Activated CD4-positive, alpha-beta memory T cell treated with anti-CD3 and anti-CD28 coated beads, Interleukin-2, amount 10 ng/mL, durations not matched to agents 7 days and 5 days (primary cell): Measurements from ENCODE around the gene RREB1. TPM values are rescaled to one million over a fixed set of nuclear protein-coding genes. Genes with fewer than 3 reads are reported as not detected.
A peak's percentile ranks its signal among the peaks of the same experiment; 100 is the strongest.
"Not testable (repeated sequence)": the region's sequence is repeated elsewhere in the genome, so short reads cannot be mapped to it uniquely, and the experiment has no call there.

Experiments used
- CTCF ChIA-PET: fragments of 350-600 bp; sonication (Branson Sonifier 250); formaldehyde crosslinking; loops from one replicate; lab custom pipeline; 2021; ENCODE audit warnings: antibody characterized with exemption, inconsistent platforms; lab: Charles Lee
- POLR2A ChIA-PET: fragments of 350-600 bp; sonication (Branson Sonifier 250); formaldehyde crosslinking; loops from one replicate; lab custom pipeline; 2021; ENCODE audit warnings: antibody characterized with exemption; lab: Charles Lee
- DNase-seq: peaks from one replicate; pipeline ENCODE4 v3.0.0-alpha.2; 2020
- H3K27ac Mint-ChIP-seq: one replicate; pipeline ENCODE4 v1.8.0; 2021; ENCODE audit warnings: mild to moderate bottlenecking, mixed read lengths
- H3K27me3 Mint-ChIP-seq: one replicate; pipeline ENCODE4 v1.8.0; 2021; ENCODE audit warnings: mixed read lengths
- H3K36me3 Mint-ChIP-seq: one replicate; pipeline ENCODE4 v1.8.0; 2021; ENCODE audit warnings: low read depth, mixed read lengths
- H3K4me1 Mint-ChIP-seq: one replicate; pipeline ENCODE4 v1.8.0; 2021; ENCODE audit warnings: mixed read lengths
- H3K4me3 Mint-ChIP-seq: one replicate; pipeline ENCODE4 v1.8.0; 2021; ENCODE audit warnings: mild to moderate bottlenecking, mixed read lengths
- H3K9me3 Mint-ChIP-seq: one replicate; pipeline ENCODE4 v1.8.0; 2021; ENCODE audit warnings: mixed read lengths
- total RNA-seq, 2 experiments: library from RNA; stranded (reverse); gene quantifications; one replicate each; pipeline ENCODE4 v1.2.3, GENCODE V29; 2021

The RREB1 gene
- total RNA-seq, 2 experiments from 2014 or later = 26.5 to 27.9 TPM

- no peaks in the 10 kb centered on the region for H3K36me3 Mint-ChIP-seq
- peaks cover 2% of the 10 kb centered on the region for H3K9me3 Mint-ChIP-seq
- no peaks in the 10 kb centered on the region for H3K4me1 Mint-ChIP-seq
- H3K27ac Mint-ChIP-seq = no peak overlapping the region
- no peak overlapping the region for H3K4me3 Mint-ChIP-seq
- POLR2A ChIA-PET = interaction anchor here (1.0 kb wide), 1 partner anchor 8 kb away, joined by 3 read pairs; no protein-coding TSS in a partner anchor
- DNase-seq = no peak
- CTCF ChIA-PET = no interaction called here
- no peaks in the 10 kb centered on the region for H3K27me3 Mint-ChIP-seq
These were observed 159.8 kb downstream of the RREB1 start for GRCh38 chr6:7267466-7268091.

- no peak overlapping the region for H3K4me3 Mint-ChIP-seq
- DNase-seq = no peak
- POLR2A ChIA-PET = no interaction called here
- H3K9me3 Mint-ChIP-seq = peaks cover 2% of the 10 kb centered on the region
- H3K36me3 Mint-ChIP-seq = no peaks in the 10 kb centered on the region
- no peak overlapping the region for H3K27ac Mint-ChIP-seq
- H3K27me3 Mint-ChIP-seq = no peaks in the 10 kb centered on the region
- CTCF ChIA-PET = no interaction called here
- H3K4me1 Mint-ChIP-seq = no peaks in the 10 kb centered on the region
These were observed 160.6 kb downstream of the RREB1 start for GRCh38 chr6:7268362-7268761.

DNA sequence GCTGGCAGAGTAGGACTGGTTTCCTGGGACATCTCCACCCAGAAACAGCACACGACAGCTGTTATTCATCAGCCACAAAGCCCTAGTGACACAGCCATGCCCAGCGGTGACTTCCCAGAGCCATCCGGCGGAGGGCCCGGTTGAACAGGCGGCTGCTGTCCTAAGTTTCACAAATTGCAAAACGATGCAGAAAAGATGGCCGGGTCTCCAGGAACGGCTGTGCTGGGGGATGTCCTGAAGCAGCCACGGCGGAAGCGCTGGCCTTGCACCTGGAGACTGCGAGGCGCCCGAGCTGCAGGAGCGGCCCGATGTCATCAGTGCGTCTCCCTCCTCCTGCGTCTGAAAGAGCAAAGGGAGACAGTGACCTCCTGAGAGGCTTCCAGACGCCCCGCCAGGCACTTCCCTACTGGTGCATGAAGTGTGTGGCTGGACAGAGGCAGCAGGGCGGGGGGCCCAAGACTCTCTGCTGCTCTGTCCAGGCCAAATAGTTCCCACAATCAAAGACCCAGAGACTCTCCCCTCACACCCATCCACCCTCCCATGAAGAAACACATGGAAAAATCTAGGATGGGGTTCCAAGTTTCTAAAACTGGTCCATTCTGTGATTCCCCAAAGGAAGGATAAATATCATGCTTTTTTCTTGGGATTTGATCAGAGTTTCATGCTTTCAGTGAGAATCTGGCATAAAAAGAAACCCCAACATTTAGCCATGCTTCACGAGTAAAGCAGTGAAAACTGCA is 161.2 kb downstream of the RREB1 start:
- Mint-ChIP-seq H3K36me3 (no peaks in the 10 kb centered on the region), H3K27me3 (no peaks in the 10 kb centered on the region), H3K4me3 (no peak overlapping the region), H3K4me1 (no peaks in the 10 kb centered on the region), H3K27ac (no peak overlapping the region), H3K9me3 (peaks cover 2% of the 10 kb centered on the region)
- DNase-seq = no peak
- ChIA-PET CTCF (no interaction called here), POLR2A (no interaction called here)

- Mint-ChIP-seq H3K27ac (no peak overlapping the region), H3K36me3 (no peaks in the 10 kb centered on the region), H3K27me3 (no peaks in the 10 kb centered on the region), H3K9me3 (peaks cover 2% of the 10 kb centered on the region), H3K4me3 (no peak overlapping the region), H3K4me1 (no peaks in the 10 kb centered on the region)
- ChIA-PET POLR2A (no interaction called here), CTCF (no interaction called here)
- peak; percentile 9 for DNase-seq
These were observed 162.1 kb downstream of the RREB1 start for GRCh38 chr6:7269816-7270215.

DNA sequence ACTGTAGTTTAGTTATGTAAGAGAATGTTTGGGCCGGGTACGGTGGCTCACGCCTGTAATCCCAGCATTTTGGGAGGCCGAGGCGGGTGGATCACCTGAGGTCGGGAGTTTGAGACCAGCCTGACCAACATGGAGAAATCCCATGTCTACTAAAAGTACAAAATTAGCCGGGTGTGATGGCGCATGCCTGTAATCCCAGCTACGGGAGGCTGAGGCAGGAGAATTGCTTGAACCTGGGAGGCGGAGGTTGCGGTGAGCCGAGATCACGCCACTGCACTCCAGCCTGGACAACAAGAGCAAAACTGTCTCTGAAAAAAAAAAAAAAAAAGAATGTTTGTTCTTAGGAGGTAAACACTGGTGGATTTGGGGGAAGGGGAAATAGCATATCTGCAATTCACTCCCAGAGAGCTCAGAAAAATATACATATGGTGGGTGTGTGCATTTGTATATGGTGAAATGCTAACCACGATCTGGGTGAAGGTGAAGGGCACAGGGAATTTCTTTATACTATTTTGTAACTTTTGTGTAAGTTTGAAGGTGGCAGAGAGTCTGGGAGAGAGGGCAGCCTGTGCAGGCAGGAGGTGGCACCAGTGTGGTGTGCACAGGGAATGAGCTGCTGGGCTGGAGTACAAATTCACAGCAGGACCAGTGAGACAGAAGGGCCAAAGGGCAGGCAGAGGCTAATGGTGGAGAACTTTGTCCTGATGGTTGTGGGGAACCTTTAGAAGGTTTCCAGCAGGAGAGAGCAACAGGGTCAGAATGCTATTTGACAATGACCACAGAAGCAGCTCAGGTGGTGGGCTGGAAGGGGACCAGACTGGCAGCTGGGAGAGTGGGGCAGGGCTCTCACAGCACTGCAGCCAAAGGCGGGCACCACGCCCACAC is 162.8 kb downstream of the RREB1 start:
- no peak for DNase-seq
- CTCF ChIA-PET = no interaction called here
- no peak overlapping the region for H3K27ac Mint-ChIP-seq
- POLR2A ChIA-PET = no interaction called here
- no peaks in the 10 kb centered on the region for H3K36me3 Mint-ChIP-seq
- H3K4me3 Mint-ChIP-seq = no peak overlapping the region
- H3K9me3 Mint-ChIP-seq = peaks cover 2% of the 10 kb centered on the region
- no peaks in the 10 kb centered on the region for H3K4me1 Mint-ChIP-seq
- H3K27me3 Mint-ChIP-seq = no peaks in the 10 kb centered on the region

DNA sequence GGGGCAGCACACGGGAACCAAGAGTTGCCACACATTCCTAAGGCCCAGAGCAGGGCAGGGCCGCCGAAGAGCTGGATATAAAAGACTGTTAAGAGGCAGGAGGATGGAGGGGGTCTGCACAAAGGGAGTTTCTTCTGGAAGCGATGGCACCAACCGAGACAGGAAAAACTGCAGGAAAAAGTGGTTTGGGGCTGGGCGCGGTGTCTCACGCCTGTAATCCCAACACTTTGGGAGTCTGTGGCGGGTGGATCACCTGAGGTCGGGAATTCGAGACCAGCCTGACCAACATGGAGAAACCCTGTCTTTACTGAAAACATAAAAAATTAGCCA is 163.4 kb downstream of the RREB1 start:
- CTCF ChIA-PET = no interaction called here
- H3K4me3 Mint-ChIP-seq = no peak overlapping the region

GRCh38 chr6:7273709-7274108 is 165.9 kb downstream of the RREB1 start:
- Mint-ChIP-seq H3K27me3 (no peaks in the 10 kb centered on the region), H3K9me3 (no peaks in the 10 kb centered on the region), H3K4me3 (no peak overlapping the region), H3K4me1 (peaks cover 3% of the 10 kb centered on the region), H3K27ac (no peak overlapping the region), H3K36me3 (no peaks in the 10 kb centered on the region)
- CTCF ChIA-PET = interaction anchor here (4.8 kb wide), 1 partner anchor 341 kb away, joined by 59 read pairs; no protein-coding TSS in a partner anchor
- peak; percentile 14 for DNase-seq
- POLR2A ChIA-PET = no interaction called here

More for the DNA sequence above, 163.4 kb downstream of the RREB1 start:
- peaks cover 3% of the 10 kb centered on the region for H3K4me1 Mint-ChIP-seq
- no peak overlapping the region for H3K27ac Mint-ChIP-seq
- H3K27me3 Mint-ChIP-seq = no peaks in the 10 kb centered on the region
- POLR2A ChIA-PET = no interaction called here
- DNase-seq = peak; percentile 5
- peaks cover 2% of the 10 kb centered on the region for H3K9me3 Mint-ChIP-seq
- H3K36me3 Mint-ChIP-seq = no peaks in the 10 kb centered on the region

GRCh38 chr6:7274525-7274924 is 166.8 kb downstream of the RREB1 start:
- H3K9me3 Mint-ChIP-seq, H3K27ac Mint-ChIP-seq, H3K36me3 Mint-ChIP-seq, H3K4me3 Mint-ChIP-seq, H3K27me3 Mint-ChIP-seq, H3K4me1 Mint-ChIP-seq: not testable (repeated sequence)
- CTCF ChIA-PET = interaction anchor here (0.8 to 4.8 kb wide), 12 partner anchors 9 to 550 kb away, joined by 3 to 59 read pairs (median 4); partner anchors contain the start of genes CAGE1, RIOK1 and SNRNP48
- POLR2A ChIA-PET = interaction anchor here (1.3 kb wide), 1 partner anchor 11 kb away, joined by 4 read pairs; no protein-coding TSS in a partner anchor
- DNase-seq = peak; percentile 11

DNA sequence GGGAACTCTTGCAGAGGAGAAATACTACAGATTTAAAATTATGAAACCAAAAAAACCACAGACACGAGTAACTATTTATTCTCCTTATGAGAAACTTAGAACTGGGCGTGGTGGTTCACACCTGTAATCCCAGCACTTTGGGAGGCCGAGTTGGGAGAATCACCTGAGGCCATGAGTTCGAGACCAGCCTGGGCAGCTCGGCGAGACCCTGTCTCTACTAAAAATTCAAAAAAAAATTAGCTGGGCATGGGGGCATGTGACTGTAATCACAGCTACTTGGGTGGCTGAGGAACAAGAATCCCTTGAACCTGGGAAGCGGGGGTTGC is 168.4 kb downstream of the RREB1 start:
- no peak overlapping the region for H3K27ac Mint-ChIP-seq
- H3K9me3 Mint-ChIP-seq = no peaks in the 10 kb centered on the region
- peaks cover 3% of the 10 kb centered on the region for H3K4me1 Mint-ChIP-seq
- ChIA-PET POLR2A (interaction anchor here (1.0 to 2.1 kb wide), 4 partner anchors 10 to 339 kb away, joined by 3 to 6 read pairs (median 4); no protein-coding TSS in a partner anchor), CTCF (interaction anchor here (0.5 to 4.8 kb wide), 16 partner anchors 10 to 612 kb away, joined by 3 to 59 read pairs (median 4); partner anchors contain the start of genes CAGE1, RIOK1 and SNRNP48)
- H3K36me3 Mint-ChIP-seq = peaks cover 5% of the 10 kb centered on the region
- peak; percentile 5 for DNase-seq
- H3K4me3 Mint-ChIP-seq = no peak overlapping the region
- no peaks in the 10 kb centered on the region for H3K27me3 Mint-ChIP-seq

- ChIA-PET CTCF (no interaction called here), POLR2A (interaction anchor here (0.7 to 1.6 kb wide), 4 partner anchors 18 to 308 kb away, joined by 3 to 4 read pairs (median 4); partner anchors contain the start of genes CAGE1, RIOK1, SNRNP48 and SSR1)
- Mint-ChIP-seq H3K9me3 (no peaks in the 10 kb centered on the region), H3K36me3 (peaks cover 33% of the 10 kb centered on the region), H3K27ac (peak overlapping the region; percentile 10), H3K4me3 (no peak overlapping the region), H3K4me1 (peaks cover 15% of the 10 kb centered on the region), H3K27me3 (no peaks in the 10 kb centered on the region)
- DNase-seq = no peak
These were observed 174.5 kb downstream of the RREB1 start for GRCh38 chr6:7282097-7282906.

- no peaks in the 10 kb centered on the region for H3K27me3 Mint-ChIP-seq
- no peaks in the 10 kb centered on the region for H3K9me3 Mint-ChIP-seq
- H3K36me3 Mint-ChIP-seq = peaks cover 46% of the 10 kb centered on the region
- H3K4me1 Mint-ChIP-seq = peaks cover 15% of the 10 kb centered on the region
- ChIA-PET CTCF (interaction anchor here (0.6 to 2.0 kb wide), 2 partner anchors 8 to 17 kb away, joined by 3 to 8 read pairs; no protein-coding TSS in a partner anchor), POLR2A (interaction anchor here (1.5 to 1.6 kb wide), 2 partner anchors 16 to 112 kb away, joined by 3 to 4 read pairs; no protein-coding TSS in a partner anchor)
- no peak overlapping the region for H3K4me3 Mint-ChIP-seq
- no peak for DNase-seq
- H3K27ac Mint-ChIP-seq = no peak overlapping the region
These were observed 175.9 kb downstream of the RREB1 start for GRCh38 chr6:7283676-7284075.

DNA sequence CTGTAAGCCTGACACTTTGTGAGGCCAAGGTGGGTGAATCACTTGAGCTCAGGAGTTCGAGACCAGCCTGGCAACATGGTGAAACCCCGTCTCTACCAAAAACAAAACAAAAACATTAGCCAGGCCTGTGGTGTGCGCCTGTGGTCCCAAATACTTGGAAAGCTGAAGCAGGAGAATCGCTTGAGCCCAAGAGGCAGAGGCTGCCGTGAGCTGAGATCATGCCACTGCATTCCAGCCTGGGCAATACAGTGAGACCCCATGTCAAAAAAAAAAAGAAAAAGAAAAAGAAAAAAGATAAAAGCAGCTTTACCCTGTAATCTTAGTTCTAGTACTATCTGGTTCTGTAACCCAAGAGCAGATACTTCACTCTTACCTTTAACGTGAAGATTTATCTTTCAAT is 177.7 kb downstream of the RREB1 start:
- DNase-seq = no peak
- H3K27me3 Mint-ChIP-seq = no peaks in the 10 kb centered on the region
- H3K4me1 Mint-ChIP-seq = peaks cover 15% of the 10 kb centered on the region
- H3K4me3 Mint-ChIP-seq = no peak overlapping the region
- CTCF ChIA-PET = interaction anchor here (0.9 to 1.5 kb wide), 3 partner anchors 8 to 10 kb away, joined by 3 to 5 read pairs (median 4); no protein-coding TSS in a partner anchor
- peaks cover 58% of the 10 kb centered on the region for H3K36me3 Mint-ChIP-seq
- no peaks in the 10 kb centered on the region for H3K9me3 Mint-ChIP-seq
- POLR2A ChIA-PET = interaction anchor here (1.2 to 1.4 kb wide), 3 partner anchors 10 to 104 kb away, joined by 3 to 4 read pairs (median 4); partner anchors contain the start of genes CAGE1 and RIOK1
- H3K27ac Mint-ChIP-seq = no peak overlapping the region
